HEK293 (cell line): ENCODE data around the gene PKM.

ENCODE experiments used
- GLIS1 ChIP-seq: fragments of 450-650 bp; formaldehyde crosslinking; IDR thresholded peaks from 2 replicates; pipeline ENCODE4 v1.5.1; 2016; ENCODE audit warnings: missing biosample characterization, missing genetic modification characterization
- REPIN1 ChIP-seq: fragments of 450-650 bp; formaldehyde crosslinking; IDR thresholded peaks from 2 replicates; pipeline ENCODE4 v1.5.1; 2017; ENCODE audit warnings: missing biosample characterization, missing genetic modification characterization, low read depth
- WT1 ChIP-seq: fragments of 450-650 bp; formaldehyde crosslinking; IDR thresholded peaks from 2 replicates; pipeline ENCODE4 v1.5.1; 2016; ENCODE audit warnings: missing biosample characterization, missing genetic modification characterization
- ZEB2 ChIP-seq: fragments of 450-650 bp; formaldehyde crosslinking; IDR thresholded peaks from 2 replicates; pipeline ENCODE4 v1.5.1; 2016; ENCODE audit warnings: missing biosample characterization, missing genetic modification characterization
- ZFP3 ChIP-seq: fragments of 450-650 bp; formaldehyde crosslinking; IDR thresholded peaks from 2 replicates; pipeline ENCODE4 v1.5.1; 2016; ENCODE audit warnings: low read depth, missing biosample characterization, missing genetic modification characterization
- ZFP37 ChIP-seq: fragments of 450-650 bp; formaldehyde crosslinking; IDR thresholded peaks from 2 replicates; pipeline ENCODE4 v1.5.1; 2016; ENCODE audit warnings: missing biosample characterization, missing genetic modification characterization
- ZNF10 ChIP-seq: fragments of 450-650 bp; formaldehyde crosslinking; IDR thresholded peaks from 2 replicates; pipeline ENCODE4 v1.5.1; 2017; ENCODE audit warnings: missing biosample characterization, missing genetic modification characterization
- ZNF138 ChIP-seq: fragments of 450-650 bp; formaldehyde crosslinking; IDR thresholded peaks from 2 replicates; pipeline ENCODE4 v1.5.1; 2016; ENCODE audit warnings: missing biosample characterization, missing genetic modification characterization, borderline replicate concordance
- ZNF140 ChIP-seq: fragments of 450-650 bp; formaldehyde crosslinking; IDR thresholded peaks from 2 replicates; pipeline ENCODE4 v1.5.1; 2016; ENCODE audit warnings: missing biosample characterization, missing genetic modification characterization
- ZNF175 ChIP-seq: fragments of 450-650 bp; formaldehyde crosslinking; IDR thresholded peaks from 2 replicates; pipeline ENCODE4 v1.5.1; 2016; ENCODE audit warnings: missing biosample characterization, missing genetic modification characterization
- ZNF266 ChIP-seq: fragments of 450-650 bp; formaldehyde crosslinking; IDR thresholded peaks from 2 replicates; pipeline ENCODE4 v1.5.1; 2016; ENCODE audit warnings: missing biosample characterization, missing genetic modification characterization, low read depth
- ZNF341 ChIP-seq: fragments of 450-650 bp; formaldehyde crosslinking; IDR thresholded peaks from 2 replicates; pipeline ENCODE4; 2016; ENCODE audit warnings: low read depth, missing biosample characterization, missing genetic modification characterization
- ZNF37A ChIP-seq: fragments of 450-650 bp; IDR thresholded peaks from 2 replicates; pipeline ENCODE4 v1.5.1; 2018; ENCODE audit warnings: missing biosample characterization, missing genetic modification characterization
- ZNF473 ChIP-seq: fragments of 450-650 bp; formaldehyde crosslinking; IDR thresholded peaks from 2 replicates; pipeline ENCODE4 v1.5.1; 2017; ENCODE audit warnings: missing biosample characterization, missing genetic modification characterization
- ZNF561 ChIP-seq: fragments of 450-650 bp; IDR thresholded peaks from 2 replicates; pipeline ENCODE4 v1.5.1; 2018; ENCODE audit warnings: missing biosample characterization, missing genetic modification characterization, borderline replicate concordance
- ZNF571 ChIP-seq: fragments of 450-650 bp; formaldehyde crosslinking; IDR thresholded peaks from 2 replicates; pipeline ENCODE4 v1.5.0; 2017; ENCODE audit warnings: missing biosample characterization, missing genetic modification characterization
- ZNF623 ChIP-seq: fragments of 450-650 bp; formaldehyde crosslinking; IDR thresholded peaks from 2 replicates; pipeline ENCODE4 v1.5.1; 2016; ENCODE audit warnings: missing biosample characterization, missing genetic modification characterization
- ZNF76 ChIP-seq: fragments of 450-650 bp; formaldehyde crosslinking; IDR thresholded peaks from 2 replicates; pipeline ENCODE4; 2016; ENCODE audit warnings: low read depth, missing biosample characterization, missing genetic modification characterization, borderline replicate concordance
- ZSCAN16 ChIP-seq: fragments of 450-650 bp; formaldehyde crosslinking; IDR thresholded peaks from 2 replicates; pipeline ENCODE4 v1.5.1; 2016; ENCODE audit warnings: missing biosample characterization, missing genetic modification characterization
- ZSCAN30 ChIP-seq: fragments of 450-650 bp; IDR thresholded peaks from 2 replicates; pipeline ENCODE4 v1.5.1; 2018; ENCODE audit warnings: missing biosample characterization, mild to moderate bottlenecking, missing genetic modification characterization, moderate library complexity
- TF ChIP-seq, protein P1 (sequence below): fragments of 450-650 bp; formaldehyde crosslinking; IDR thresholded peaks from 2 replicates; pipeline ENCODE4 v1.5.1; 2016; ENCODE audit warnings: missing biosample characterization, missing genetic modification characterization
- TF ChIP-seq, protein P2 (sequence below): fragments of 450-650 bp; formaldehyde crosslinking; IDR thresholded peaks from 2 replicates; pipeline ENCODE4 v1.5.1; 2016; ENCODE audit warnings: missing biosample characterization, missing genetic modification characterization
- TF ChIP-seq, protein P3 (sequence below): sonication (generic); formaldehyde crosslinking; IDR thresholded peaks from 2 replicates; pipeline ENCODE4 v1.8.1; 2022; ENCODE audit warnings: mild to moderate bottlenecking, moderate library complexity, missing genetic modification reagents
- TF ChIP-seq, protein P4 (sequence below): fragments of 450-650 bp; formaldehyde crosslinking; IDR thresholded peaks from 2 replicates; pipeline ENCODE4 v1.5.1; 2016; ENCODE audit warnings: missing biosample characterization, missing genetic modification characterization
- TF ChIP-seq, protein P5 (sequence below): fragments of 450-650 bp; formaldehyde crosslinking; IDR thresholded peaks from 2 replicates; pipeline ENCODE4 v1.5.1; 2016; ENCODE audit warnings: missing biosample characterization, missing genetic modification characterization
- TF ChIP-seq, protein P6 (sequence below): fragments of 450-650 bp; formaldehyde crosslinking; IDR thresholded peaks from 2 replicates; pipeline ENCODE4 v1.5.1; 2016; ENCODE audit warnings: missing biosample characterization, missing genetic modification characterization

The PKM gene

DNA sequence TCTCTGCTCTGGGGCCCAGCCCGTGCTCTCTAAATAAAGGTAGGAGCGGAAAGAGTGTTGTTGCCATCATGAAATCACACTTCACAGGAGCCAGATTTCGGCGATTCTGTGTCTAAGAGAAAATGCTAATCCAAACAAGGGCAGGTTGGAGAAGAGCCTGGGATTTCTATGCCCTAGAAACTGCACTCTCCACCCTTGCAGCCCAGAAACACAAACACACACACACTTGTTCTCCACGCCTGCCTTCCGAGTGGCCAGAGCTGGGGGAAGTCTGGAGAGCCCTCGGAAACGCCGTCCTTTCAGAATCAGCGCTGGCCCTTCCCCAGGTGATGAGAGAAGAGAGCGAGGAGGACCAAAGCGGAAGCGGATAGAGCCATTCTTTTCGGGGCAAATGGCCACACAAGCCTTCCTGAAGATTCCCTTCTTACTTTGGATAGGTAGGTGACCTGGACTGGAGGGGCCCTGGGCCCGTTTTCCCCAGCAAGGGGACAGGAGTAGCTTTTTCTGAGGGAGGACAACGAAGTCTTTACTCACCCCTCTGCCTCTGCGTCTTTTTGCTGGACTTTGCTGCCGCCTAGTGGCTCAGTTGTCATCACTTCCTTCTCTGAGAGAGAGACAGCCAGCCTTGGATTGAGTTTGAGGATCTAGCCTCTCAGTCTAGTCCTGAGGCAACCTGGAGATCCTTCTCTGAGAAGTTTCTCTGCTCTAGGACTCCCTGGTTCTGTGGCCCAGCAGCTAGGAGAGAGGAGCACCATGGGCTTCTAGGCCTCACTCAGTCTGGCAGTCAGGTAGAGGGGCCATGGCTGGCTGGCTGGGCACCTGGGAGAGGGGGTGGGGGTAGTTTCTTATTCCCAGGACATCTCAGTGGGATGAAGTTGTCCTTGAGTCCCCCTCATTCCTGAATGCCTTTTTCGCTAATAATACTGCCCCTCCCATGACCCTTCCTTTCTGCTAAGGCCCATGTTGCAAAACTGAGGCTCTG lies 75.1 kb downstream of the PKM start (continued):
- TF ChIP-seq, protein P1, sequence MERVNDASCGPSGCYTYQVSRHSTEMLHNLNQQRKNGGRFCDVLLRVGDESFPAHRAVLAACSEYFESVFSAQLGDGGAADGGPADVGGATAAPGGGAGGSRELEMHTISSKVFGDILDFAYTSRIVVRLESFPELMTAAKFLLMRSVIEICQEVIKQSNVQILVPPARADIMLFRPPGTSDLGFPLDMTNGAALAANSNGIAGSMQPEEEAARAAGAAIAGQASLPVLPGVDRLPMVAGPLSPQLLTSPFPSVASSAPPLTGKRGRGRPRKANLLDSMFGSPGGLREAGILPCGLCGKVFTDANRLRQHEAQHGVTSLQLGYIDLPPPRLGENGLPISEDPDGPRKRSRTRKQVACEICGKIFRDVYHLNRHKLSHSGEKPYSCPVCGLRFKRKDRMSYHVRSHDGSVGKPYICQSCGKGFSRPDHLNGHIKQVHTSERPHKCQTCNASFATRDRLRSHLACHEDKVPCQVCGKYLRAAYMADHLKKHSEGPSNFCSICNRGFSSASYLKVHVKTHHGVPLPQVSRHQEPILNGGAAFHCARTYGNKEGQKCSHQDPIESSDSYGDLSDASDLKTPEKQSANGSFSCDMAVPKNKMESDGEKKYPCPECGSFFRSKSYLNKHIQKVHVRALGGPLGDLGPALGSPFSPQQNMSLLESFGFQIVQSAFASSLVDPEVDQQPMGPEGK (tag by site-specific recombination): peak; percentile 70
- TF ChIP-seq, protein P2, sequence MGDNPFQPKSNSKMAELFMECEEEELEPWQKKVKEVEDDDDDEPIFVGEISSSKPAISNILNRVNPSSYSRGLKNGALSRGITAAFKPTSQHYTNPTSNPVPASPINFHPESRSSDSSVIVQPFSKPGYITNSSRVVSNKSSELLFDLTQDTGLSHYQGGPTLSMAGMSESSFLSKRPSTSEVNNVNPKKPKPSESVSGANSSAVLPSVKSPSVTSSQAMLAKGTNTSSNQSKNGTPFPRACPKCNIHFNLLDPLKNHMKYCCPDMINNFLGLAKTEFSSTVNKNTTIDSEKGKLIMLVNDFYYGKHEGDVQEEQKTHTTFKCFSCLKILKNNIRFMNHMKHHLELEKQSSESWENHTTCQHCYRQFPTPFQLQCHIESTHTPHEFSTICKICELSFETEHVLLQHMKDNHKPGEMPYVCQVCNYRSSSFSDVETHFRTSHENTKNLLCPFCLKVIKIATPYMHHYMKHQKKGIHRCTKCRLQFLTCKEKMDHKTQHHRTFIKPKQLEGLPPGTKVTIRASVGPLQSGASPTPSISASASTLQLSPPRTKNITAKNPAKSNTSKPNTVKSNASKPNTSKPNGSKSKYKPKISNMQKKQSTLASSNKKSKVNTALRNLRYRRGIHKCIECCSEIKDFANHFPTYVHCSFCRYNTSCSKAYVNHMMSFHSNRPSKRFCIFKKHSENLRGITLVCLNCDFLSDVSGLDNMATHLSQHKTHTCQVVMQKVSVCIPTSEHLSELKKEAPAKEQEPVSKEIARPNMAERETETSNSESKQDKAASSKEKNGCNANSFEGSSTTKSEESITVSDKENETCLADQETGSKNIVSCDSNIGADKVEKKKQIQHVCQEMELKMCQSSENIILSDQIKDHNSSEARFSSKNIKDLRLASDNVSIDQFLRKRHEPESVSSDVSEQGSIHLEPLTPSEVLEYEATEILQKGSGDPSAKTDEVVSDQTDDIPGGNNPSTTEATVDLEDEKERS: no peak
- TF ChIP-seq ZNF37A (no peak), ZNF266 (tag by site-specific recombination) (no peak), ZNF571 (no peak), ZSCAN30 (peak; percentile 91), ZNF175 (tag by site-specific recombination) (no peak), ZEB2 (peak; percentile 69), GLIS1 (tag by site-specific recombination) (no peak), ZNF138 (tag by site-specific recombination) (no peak), REPIN1 (tag by site-specific recombination) (no peak), ZNF623 (no peak), ZNF10 (tag by site-specific recombination) (no peak; the same call in 1 of the 2 replicates), ZFP37 (tag by site-specific recombination) (peak; percentile 93), ZNF76 (tag by site-specific recombination) (no peak), ZNF561 (tag by site-specific recombination) (peak; percentile 37; the same call in 1 of the 2 replicates), WT1 (0 out of 2 replicates have a peak, but pooled peaks have one; percentile 36), ZNF341 (tag by site-specific recombination) (peak; percentile 90), ZSCAN16 (tag by site-specific recombination) (no peak), ZFP3 (tag by site-specific recombination) (no peak), ZNF473 (no peak), ZNF140 (tag by site-specific recombination) (no peak)
- TF ChIP-seq, protein P3, sequence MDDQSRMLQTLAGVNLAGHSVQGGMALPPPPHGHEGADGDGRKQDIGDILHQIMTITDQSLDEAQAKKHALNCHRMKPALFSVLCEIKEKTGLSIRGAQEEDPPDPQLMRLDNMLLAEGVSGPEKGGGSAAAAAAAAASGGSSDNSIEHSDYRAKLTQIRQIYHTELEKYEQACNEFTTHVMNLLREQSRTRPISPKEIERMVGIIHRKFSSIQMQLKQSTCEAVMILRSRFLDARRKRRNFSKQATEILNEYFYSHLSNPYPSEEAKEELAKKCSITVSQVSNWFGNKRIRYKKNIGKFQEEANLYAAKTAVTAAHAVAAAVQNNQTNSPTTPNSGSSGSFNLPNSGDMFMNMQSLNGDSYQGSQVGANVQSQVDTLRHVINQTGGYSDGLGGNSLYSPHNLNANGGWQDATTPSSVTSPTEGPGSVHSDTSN (CRISPR knock-in tag): no peak
- TF ChIP-seq, protein P4, sequence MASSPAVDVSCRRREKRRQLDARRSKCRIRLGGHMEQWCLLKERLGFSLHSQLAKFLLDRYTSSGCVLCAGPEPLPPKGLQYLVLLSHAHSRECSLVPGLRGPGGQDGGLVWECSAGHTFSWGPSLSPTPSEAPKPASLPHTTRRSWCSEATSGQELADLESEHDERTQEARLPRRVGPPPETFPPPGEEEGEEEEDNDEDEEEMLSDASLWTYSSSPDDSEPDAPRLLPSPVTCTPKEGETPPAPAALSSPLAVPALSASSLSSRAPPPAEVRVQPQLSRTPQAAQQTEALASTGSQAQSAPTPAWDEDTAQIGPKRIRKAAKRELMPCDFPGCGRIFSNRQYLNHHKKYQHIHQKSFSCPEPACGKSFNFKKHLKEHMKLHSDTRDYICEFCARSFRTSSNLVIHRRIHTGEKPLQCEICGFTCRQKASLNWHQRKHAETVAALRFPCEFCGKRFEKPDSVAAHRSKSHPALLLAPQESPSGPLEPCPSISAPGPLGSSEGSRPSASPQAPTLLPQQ (tag by site-specific recombination): peak; percentile 58; the same call in 1 of the 2 replicates
- TF ChIP-seq, protein P5, sequence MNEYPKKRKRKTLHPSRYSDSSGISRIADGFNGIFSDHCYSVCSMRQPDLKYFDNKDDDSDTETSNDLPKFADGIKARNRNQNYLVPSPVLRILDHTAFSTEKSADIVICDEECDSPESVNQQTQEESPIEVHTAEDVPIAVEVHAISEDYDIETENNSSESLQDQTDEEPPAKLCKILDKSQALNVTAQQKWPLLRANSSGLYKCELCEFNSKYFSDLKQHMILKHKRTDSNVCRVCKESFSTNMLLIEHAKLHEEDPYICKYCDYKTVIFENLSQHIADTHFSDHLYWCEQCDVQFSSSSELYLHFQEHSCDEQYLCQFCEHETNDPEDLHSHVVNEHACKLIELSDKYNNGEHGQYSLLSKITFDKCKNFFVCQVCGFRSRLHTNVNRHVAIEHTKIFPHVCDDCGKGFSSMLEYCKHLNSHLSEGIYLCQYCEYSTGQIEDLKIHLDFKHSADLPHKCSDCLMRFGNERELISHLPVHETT (tag by site-specific recombination): peak; percentile 58; the same call in 1 of the 2 replicates
- TF ChIP-seq, protein P6, sequence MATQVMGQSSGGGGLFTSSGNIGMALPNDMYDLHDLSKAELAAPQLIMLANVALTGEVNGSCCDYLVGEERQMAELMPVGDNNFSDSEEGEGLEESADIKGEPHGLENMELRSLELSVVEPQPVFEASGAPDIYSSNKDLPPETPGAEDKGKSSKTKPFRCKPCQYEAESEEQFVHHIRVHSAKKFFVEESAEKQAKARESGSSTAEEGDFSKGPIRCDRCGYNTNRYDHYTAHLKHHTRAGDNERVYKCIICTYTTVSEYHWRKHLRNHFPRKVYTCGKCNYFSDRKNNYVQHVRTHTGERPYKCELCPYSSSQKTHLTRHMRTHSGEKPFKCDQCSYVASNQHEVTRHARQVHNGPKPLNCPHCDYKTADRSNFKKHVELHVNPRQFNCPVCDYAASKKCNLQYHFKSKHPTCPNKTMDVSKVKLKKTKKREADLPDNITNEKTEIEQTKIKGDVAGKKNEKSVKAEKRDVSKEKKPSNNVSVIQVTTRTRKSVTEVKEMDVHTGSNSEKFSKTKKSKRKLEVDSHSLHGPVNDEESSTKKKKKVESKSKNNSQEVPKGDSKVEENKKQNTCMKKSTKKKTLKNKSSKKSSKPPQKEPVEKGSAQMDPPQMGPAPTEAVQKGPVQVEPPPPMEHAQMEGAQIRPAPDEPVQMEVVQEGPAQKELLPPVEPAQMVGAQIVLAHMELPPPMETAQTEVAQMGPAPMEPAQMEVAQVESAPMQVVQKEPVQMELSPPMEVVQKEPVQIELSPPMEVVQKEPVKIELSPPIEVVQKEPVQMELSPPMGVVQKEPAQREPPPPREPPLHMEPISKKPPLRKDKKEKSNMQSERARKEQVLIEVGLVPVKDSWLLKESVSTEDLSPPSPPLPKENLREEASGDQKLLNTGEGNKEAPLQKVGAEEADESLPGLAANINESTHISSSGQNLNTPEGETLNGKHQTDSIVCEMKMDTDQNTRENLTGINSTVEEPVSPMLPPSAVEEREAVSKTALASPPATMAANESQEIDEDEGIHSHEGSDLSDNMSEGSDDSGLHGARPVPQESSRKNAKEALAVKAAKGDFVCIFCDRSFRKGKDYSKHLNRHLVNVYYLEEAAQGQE (tag by site-specific recombination): no peak
